ENCODE results near the gene RASGEF1C. TPM values are rescaled to one million over a fixed set of nuclear protein-coding genes. Genes with fewer than 3 reads are reported as not detected.

RASGEF1C gene
- total and polyA plus RNA-seq, 2 of the 13 experiments (the other 11 are each of a cell fraction or from before 2014, with no cell fraction given), result not detected

DNA sequence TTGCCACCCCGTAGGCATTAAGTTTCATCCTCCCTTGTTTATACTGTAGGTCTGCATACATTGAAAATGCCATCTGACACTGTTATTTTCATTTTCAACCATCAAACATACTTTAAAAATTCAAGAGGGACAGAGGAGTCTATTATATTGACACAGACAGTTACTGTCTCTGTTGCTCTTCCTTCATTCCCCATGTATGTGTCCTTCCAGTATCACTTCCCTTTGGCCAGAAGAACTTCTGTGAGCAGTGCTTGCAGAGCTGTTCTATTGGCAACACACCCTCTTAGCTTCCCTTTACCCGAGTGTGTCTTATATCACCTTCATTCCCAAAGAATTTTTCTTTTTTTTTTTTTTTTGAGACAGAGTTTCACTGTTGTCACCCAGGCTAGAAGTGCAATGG is 42.8 kb downstream of the RASGEF1C start:
- peaks cover 5 to 36% of the 10 kb centered on the region in 2 experiments; a peak in 3 of 5 replicates for H3K27me3 ChIP-seq (ENCODE audit: control insufficient read depth in 1 of 2, insufficient read depth in 2 of 2, low read length in 2 of 2)
- WGBS (ENCODE audit: low lambda C conversion rate), result 41% methylated on average over 2 of the region's 2 CpGs
- no peaks in the 10 kb centered on the region for H3K36me3 ChIP-seq (replicated peaks in 1 of 2; ENCODE audit: control insufficient read depth in 1 of 2, insufficient read depth in 2 of 2, low read length in 2 of 2)
- H3K79me2 ChIP-seq (ENCODE audit: insufficient read depth, low read length), result no peaks in the 10 kb centered on the region
- no peak overlapping the region for H3K27ac ChIP-seq (ENCODE audit: extremely low read length, insufficient read depth, low read length)
- CTCF ChIA-PET (ENCODE audit: low intra/inter-chr PET ratio, low total read pairs), result no interaction called here
- in situ Hi-C loops (cut with HindIII; ENCODE audit: extremely low pct_ligation_motif_present, low pct_unique_long_range_greater_than_20kb), result no loop called here
- H3K4me2 ChIP-seq (ENCODE audit: low read depth, low read length), result no peak overlapping the region
- FAIRE-seq (no peak), ATAC-seq (no peak), DNase-seq (ENCODE audit: low spot score) (no peak)
- H3K9me3 ChIP-seq (ENCODE audit: low read length), result no peaks in the 10 kb centered on the region
- TF ChIP-seq SYNCRIP (IDR thresholded peaks at IDR 0.05; ENCODE audit: insufficient read depth, low read depth, low read length), result no peak
- TF ChIP-seq FOXO1 (CRISPR knock-in tag; IDR thresholded peaks at IDR 0.05), result no peak
- TF ChIP-seq, protein P1, sequence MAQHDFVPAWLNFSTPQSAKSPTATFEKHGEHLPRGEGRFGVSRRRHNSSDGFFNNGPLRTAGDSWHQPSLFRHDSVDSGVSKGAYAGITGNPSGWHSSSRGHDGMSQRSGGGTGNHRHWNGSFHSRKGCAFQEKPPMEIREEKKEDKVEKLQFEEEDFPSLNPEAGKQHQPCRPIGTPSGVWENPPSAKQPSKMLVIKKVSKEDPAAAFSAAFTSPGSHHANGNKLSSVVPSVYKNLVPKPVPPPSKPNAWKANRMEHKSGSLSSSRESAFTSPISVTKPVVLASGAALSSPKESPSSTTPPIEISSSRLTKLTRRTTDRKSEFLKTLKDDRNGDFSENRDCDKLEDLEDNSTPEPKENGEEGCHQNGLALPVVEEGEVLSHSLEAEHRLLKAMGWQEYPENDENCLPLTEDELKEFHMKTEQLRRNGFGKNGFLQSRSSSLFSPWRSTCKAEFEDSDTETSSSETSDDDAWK (CRISPR knock-in tag; IDR thresholded peaks at IDR 0.05), result no peak
- no peak for TF ChIP-seq JARID2 (CRISPR knock-in tag; IDR thresholded peaks at IDR 0.05; ENCODE audit: insufficient replicate concordance)
- H2AFZ ChIP-seq (ENCODE audit: low read length), result no peak overlapping the region
- no peaks in the 10 kb centered on the region for H4K20me1 ChIP-seq (ENCODE audit: insufficient read depth, low read length)
- BruUV-seq (replicated peaks), result no TSS peak
- intact Hi-C loops (cut with micrococcal nuclease; ENCODE audit: unreplicated experiment), result no loop called here
- POLR2A ChIA-PET, result no interaction called here
- no peaks in the 10 kb centered on the region for H3K4me1 ChIP-seq (ENCODE audit: insufficient read depth, low read length)
- H3K4me3 ChIP-seq (replicated peaks in 1 of 3; ENCODE audit: insufficient read depth in 1 of 3, low read depth in 2 of 3, low read length in 3 of 3), result no peak overlapping the region
- H3K9ac ChIP-seq (ENCODE audit: insufficient read depth, low read depth, low read length), result no peak overlapping the region

GRCh38 chr5:180162304-180162661 is 46.7 kb downstream of the RASGEF1C start:
- Histone ChIP-seq H3K79me2 (ENCODE audit: insufficient read depth, low read length) (no peaks in the 10 kb centered on the region), H2AFZ (ENCODE audit: low read length) (no peak overlapping the region), H3K9ac (ENCODE audit: insufficient read depth, low read depth, low read length) (no peak overlapping the region), H3K4me2 (ENCODE audit: low read depth, low read length) (no peak overlapping the region), H3K36me3 (replicated peaks in 1 of 2; ENCODE audit: control insufficient read depth in 1 of 2, insufficient read depth in 2 of 2, low read length in 2 of 2) (no peaks in the 10 kb centered on the region), H3K4me1 (ENCODE audit: insufficient read depth, low read length) (no peaks in the 10 kb centered on the region), H3K27me3 (ENCODE audit: control insufficient read depth in 1 of 2, insufficient read depth in 2 of 2, low read length in 2 of 2) (peaks cover 5 to 44% of the 10 kb centered on the region in 2 experiments; a peak in 4 of 5 replicates), H3K4me3 (replicated peaks in 1 of 3; ENCODE audit: insufficient read depth in 1 of 3, low read depth in 2 of 3, low read length in 3 of 3) (no peak overlapping the region), H3K9me3 (ENCODE audit: low read length) (no peaks in the 10 kb centered on the region), H3K27ac (ENCODE audit: extremely low read length, insufficient read depth, low read length) (no peak overlapping the region), H4K20me1 (ENCODE audit: insufficient read depth, low read length) (no peaks in the 10 kb centered on the region)
- in situ Hi-C loops (cut with HindIII; ENCODE audit: extremely low pct_ligation_motif_present, low pct_unique_long_range_greater_than_20kb), result no loop called here
- no TSS peak for BruUV-seq (replicated peaks)
- TF ChIP-seq HCFC1 (IDR thresholded peaks at IDR 0.05; ENCODE audit: low read depth, low read length) (no peak), ZNF205 (CRISPR knock-in tag; IDR thresholded peaks at IDR 0.05) (no peak), ZNF225 (CRISPR knock-in tag; IDR thresholded peaks at IDR 0.05) (no peak), ZNF564 (CRISPR knock-in tag; IDR thresholded peaks at IDR 0.05) (no peak), SMYD3 (CRISPR knock-in tag; IDR thresholded peaks at IDR 0.05) (no peak)
- ChIA-PET CTCF (ENCODE audit: low intra/inter-chr PET ratio, low total read pairs) (interaction anchor here (1.2 kb wide), 1 partner anchor 47 kb away, joined by 6 read pairs; no protein-coding TSS in a partner anchor), POLR2A (no interaction called here)
- 20% methylated on average over 5 of the region's 5 CpGs for WGBS (ENCODE audit: low lambda C conversion rate)
- FAIRE-seq (no peak), DNase-seq (ENCODE audit: low spot score) (no peak), ATAC-seq (no peak)
- intact Hi-C loops (cut with micrococcal nuclease; ENCODE audit: unreplicated experiment), result loop anchor here (5.0 kb wide), 1 partner anchor 155 kb away; no protein-coding TSS in a partner anchor
